Measurements from ENCODE around the gene ILKAP.

DNA sequence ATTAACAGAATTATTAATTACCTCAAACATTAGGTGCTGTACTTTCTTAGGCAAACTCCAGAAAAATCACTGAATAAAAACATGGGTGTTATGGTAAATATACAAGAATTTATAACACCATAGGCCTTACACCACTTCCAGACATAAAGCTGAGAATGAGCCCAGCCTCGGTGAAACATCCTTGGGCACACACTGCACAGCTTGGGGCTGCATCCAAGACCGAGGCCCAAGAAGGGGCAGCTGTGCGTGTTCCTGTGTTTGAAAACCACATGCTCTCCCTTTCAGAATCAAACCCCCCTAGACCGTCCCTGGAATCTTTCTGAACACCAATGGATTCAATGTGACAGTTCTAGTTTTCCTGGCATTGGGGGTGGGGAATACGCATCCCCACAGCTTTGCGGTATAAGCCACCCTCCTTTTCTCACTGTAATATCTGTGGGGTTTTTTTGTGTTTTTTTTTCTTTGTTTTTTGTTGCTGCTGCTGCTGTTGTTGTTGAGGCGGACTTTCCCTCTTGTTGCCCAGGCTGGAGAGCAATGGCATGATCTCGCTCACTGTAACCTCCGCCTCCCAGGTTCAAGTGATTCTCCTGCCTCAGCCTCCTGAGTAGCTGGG lies 31.8 kb downstream of the ILKAP start:
- TF ChIP-seq, protein P1, sequence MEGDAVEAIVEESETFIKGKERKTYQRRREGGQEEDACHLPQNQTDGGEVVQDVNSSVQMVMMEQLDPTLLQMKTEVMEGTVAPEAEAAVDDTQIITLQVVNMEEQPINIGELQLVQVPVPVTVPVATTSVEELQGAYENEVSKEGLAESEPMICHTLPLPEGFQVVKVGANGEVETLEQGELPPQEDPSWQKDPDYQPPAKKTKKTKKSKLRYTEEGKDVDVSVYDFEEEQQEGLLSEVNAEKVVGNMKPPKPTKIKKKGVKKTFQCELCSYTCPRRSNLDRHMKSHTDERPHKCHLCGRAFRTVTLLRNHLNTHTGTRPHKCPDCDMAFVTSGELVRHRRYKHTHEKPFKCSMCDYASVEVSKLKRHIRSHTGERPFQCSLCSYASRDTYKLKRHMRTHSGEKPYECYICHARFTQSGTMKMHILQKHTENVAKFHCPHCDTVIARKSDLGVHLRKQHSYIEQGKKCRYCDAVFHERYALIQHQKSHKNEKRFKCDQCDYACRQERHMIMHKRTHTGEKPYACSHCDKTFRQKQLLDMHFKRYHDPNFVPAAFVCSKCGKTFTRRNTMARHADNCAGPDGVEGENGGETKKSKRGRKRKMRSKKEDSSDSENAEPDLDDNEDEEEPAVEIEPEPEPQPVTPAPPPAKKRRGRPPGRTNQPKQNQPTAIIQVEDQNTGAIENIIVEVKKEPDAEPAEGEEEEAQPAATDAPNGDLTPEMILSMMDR (IDR thresholded peaks at IDR 0.05; ENCODE audit: insufficient read depth, low read length, poor library complexity, severe bottlenecking) = no peak
- no peak for TF ChIP-seq EZH2phosphoT487 (conservative IDR thresholded peaks at IDR 0.05; ENCODE audit: low read length)

Data from SU-DHL-6 (cell line).